SK-N-MC (cell line): ENCODE data around the gene TRIM52.

ENCODE experiments used
- EZH2 ChIP-seq: fragments of 200-600 bp; sonication (generic); IDR thresholded peaks from one replicate; pipeline ENCODE4 v1.6.1; 2017; ENCODE audit warnings: antibody characterized with exemption
- POLR2AphosphoS5 ChIP-seq: IDR thresholded peaks from 2 replicates; pipeline ENCODE4 v1.6.1; 2012; ENCODE audit warnings: mild to moderate bottlenecking, low read depth, low read length, borderline replicate concordance

DNA sequence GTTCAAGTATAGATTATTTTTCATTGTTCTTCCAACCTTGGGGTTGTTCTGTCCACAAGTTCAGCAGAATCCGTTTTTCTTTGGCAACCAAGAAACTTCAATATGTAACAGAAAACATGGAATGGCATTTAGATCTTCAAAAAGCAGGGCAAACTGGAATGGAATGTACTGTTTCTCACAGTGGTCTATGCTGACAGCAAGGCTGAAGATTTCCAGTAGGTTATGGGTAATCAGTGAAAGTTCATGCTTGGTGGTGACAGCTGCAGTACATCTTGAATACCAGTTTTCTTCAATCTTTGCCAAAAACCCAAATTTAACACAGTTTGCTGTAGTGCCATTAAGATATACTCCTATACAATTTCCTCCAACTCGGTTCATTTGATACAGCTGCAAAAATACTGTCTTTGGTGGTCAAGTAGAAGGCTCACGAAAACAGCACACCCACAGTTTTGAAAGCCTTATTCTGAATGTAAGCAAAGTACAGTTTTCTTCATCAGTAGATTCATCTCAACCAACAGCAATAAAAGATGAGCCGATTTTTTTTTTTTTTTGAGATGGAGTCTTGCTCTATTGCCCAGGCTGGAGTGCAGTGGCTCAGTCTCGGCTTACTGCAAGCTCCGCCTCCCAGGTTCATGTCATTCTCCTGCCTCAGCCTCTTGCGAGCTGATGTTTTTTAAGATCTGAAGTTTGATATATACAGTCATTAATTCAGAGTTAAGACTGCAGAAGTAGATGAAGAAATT lies 4.9 kb downstream of the TRIM52 start:
- TF ChIP-seq EZH2 (no peak), POLR2AphosphoS5 (no peak)
